ENCODE data around the gene OR2S2.

DNA sequence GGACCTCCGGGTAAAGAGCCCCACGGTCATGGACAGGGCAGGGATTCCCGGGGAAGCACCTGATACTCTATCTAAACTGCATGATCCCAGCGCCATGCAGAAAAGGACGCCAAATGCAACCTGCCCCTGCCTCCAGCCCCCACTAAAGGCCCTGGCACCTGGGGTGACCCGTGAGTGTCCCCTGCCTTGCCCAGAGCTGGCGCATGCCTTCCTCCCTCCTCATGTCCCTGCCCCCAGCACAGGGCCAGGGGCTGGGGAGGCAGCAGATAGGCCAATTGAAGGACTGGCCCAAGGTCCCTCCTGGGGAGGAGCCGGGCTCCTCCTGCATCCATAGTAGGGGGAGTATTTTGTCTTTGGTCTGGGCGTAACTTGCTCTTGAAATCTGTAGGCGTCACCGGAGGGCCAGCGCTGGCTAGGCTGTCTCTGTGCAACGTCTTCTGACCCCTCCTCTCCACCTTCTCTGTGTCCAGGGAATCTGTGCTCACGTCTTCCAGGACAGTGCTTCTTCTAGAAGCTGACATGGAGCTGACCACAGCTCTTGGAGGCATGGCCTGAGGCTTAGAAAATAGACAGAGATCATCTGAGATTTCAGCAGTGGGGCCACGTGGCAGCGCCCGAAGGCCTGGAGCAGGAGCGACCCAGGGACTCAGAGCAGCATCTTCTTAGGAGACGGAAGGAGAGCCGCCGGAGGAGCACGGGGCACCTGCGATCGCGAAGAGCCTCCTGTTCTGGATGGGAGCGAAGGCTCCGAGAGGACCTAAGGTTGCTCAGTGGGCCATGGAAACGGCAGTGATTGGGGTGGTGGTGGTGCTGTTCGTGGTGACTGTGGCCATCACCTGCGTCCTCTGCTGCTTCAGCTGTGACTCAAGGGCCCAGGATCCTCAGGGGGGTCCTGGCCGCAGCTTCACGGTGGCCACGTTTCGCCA is 48.0 kb downstream of the OR2S2 start:
- TF ChIP-seq, protein P1, sequence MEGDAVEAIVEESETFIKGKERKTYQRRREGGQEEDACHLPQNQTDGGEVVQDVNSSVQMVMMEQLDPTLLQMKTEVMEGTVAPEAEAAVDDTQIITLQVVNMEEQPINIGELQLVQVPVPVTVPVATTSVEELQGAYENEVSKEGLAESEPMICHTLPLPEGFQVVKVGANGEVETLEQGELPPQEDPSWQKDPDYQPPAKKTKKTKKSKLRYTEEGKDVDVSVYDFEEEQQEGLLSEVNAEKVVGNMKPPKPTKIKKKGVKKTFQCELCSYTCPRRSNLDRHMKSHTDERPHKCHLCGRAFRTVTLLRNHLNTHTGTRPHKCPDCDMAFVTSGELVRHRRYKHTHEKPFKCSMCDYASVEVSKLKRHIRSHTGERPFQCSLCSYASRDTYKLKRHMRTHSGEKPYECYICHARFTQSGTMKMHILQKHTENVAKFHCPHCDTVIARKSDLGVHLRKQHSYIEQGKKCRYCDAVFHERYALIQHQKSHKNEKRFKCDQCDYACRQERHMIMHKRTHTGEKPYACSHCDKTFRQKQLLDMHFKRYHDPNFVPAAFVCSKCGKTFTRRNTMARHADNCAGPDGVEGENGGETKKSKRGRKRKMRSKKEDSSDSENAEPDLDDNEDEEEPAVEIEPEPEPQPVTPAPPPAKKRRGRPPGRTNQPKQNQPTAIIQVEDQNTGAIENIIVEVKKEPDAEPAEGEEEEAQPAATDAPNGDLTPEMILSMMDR (conservative IDR thresholded peaks at IDR 0.05; ENCODE audit: low read depth, low read length): no peak
- TF ChIP-seq EZH2 (IDR thresholded peaks at IDR 0.05; ENCODE audit: borderline replicate concordance, low read depth, low read length, poor library complexity, severe bottlenecking): no peak

All from A673 (cell line).